ENCODE measurements around the gene PRKD1.
"Not testable (repeated sequence)": the region's sequence is repeated elsewhere in the genome, so short reads cannot be mapped to it uniquely, and the experiment has no call there.

The PRKD1 gene

GRCh38 chr14:29897181-29897580 is 30.5 kb downstream of the PRKD1 start:
- H3K27me3 ChIP-seq (ENCODE audit: control insufficient read depth, insufficient read depth, low read length) = no peaks in the 10 kb centered on the region
- H3K36me3 ChIP-seq (ENCODE audit: control insufficient read depth, insufficient read depth, low read length) = no peaks in the 10 kb centered on the region
- no peak overlapping the region for H3K9ac ChIP-seq (ENCODE audit: low read depth, low read length)
- no peaks in the 10 kb centered on the region for H3K9me3 ChIP-seq (ENCODE audit: control insufficient read depth, insufficient read depth, low read length)
- no peaks in the 10 kb centered on the region for H3K4me1 ChIP-seq (ENCODE audit: control insufficient read depth, insufficient read depth, low read length)
- H3K4me3 ChIP-seq (ENCODE audit: low read depth, low read length) = no peak overlapping the region

- Histone ChIP-seq H3K9me3 (ENCODE audit: control insufficient read depth, insufficient read depth, low read length) (no peaks in the 10 kb centered on the region), H3K27me3 (ENCODE audit: control insufficient read depth, insufficient read depth, low read length) (no peaks in the 10 kb centered on the region), H3K4me1 (ENCODE audit: control insufficient read depth, insufficient read depth, low read length) (no peaks in the 10 kb centered on the region), H3K36me3 (ENCODE audit: control insufficient read depth, insufficient read depth, low read length) (no peaks in the 10 kb centered on the region), H3K9ac (ENCODE audit: low read depth, low read length) (no peak overlapping the region), H3K4me3 (ENCODE audit: low read depth, low read length) (no peak overlapping the region)
Measured at GRCh38 chr14:29896354-29896821, 31.3 kb downstream of the PRKD1 start.

- no peak overlapping the region for H3K4me3 ChIP-seq (ENCODE audit: low read depth, low read length)
- no peaks in the 10 kb centered on the region for H3K4me1 ChIP-seq (ENCODE audit: control insufficient read depth, insufficient read depth, low read length)
- H3K9ac ChIP-seq (ENCODE audit: low read depth, low read length) = no peak overlapping the region
- H3K27me3 ChIP-seq (ENCODE audit: control insufficient read depth, insufficient read depth, low read length) = no peaks in the 10 kb centered on the region
- no peaks in the 10 kb centered on the region for H3K9me3 ChIP-seq (ENCODE audit: control insufficient read depth, insufficient read depth, low read length)
- H3K36me3 ChIP-seq (ENCODE audit: control insufficient read depth, insufficient read depth, low read length) = no peaks in the 10 kb centered on the region
Measured at GRCh38 chr14:29895591-29896083, 32.0 kb downstream of the PRKD1 start.

GRCh38 chr14:29893989-29894388 is 33.7 kb downstream of the PRKD1 start:
- Histone ChIP-seq H3K4me3 (ENCODE audit: low read depth, low read length) (no peak overlapping the region), H3K9me3 (ENCODE audit: control insufficient read depth, insufficient read depth, low read length) (no peaks in the 10 kb centered on the region), H3K9ac (ENCODE audit: low read depth, low read length) (no peak overlapping the region)

GRCh38 chr14:29892327-29892726 is 35.3 kb downstream of the PRKD1 start:
- H3K4me3 ChIP-seq (ENCODE audit: low read depth, low read length) = no peak overlapping the region
- no peaks in the 10 kb centered on the region for H3K4me1 ChIP-seq (ENCODE audit: control insufficient read depth, insufficient read depth, low read length)
- no peaks in the 10 kb centered on the region for H3K27me3 ChIP-seq (ENCODE audit: control insufficient read depth, insufficient read depth, low read length)
- H3K9me3 ChIP-seq (ENCODE audit: control insufficient read depth, insufficient read depth, low read length) = no peaks in the 10 kb centered on the region
- H3K36me3 ChIP-seq (ENCODE audit: control insufficient read depth, insufficient read depth, low read length) = no peaks in the 10 kb centered on the region
- H3K9ac ChIP-seq (ENCODE audit: low read depth, low read length) = no peak overlapping the region

More at GRCh38 chr14:29893989-29894388, 33.7 kb downstream of the PRKD1 start:
- Histone ChIP-seq H3K36me3 (ENCODE audit: control insufficient read depth, insufficient read depth, low read length) (no peaks in the 10 kb centered on the region), H3K4me1 (ENCODE audit: control insufficient read depth, insufficient read depth, low read length) (no peaks in the 10 kb centered on the region), H3K27me3 (ENCODE audit: control insufficient read depth, insufficient read depth, low read length) (no peaks in the 10 kb centered on the region)

DNA sequence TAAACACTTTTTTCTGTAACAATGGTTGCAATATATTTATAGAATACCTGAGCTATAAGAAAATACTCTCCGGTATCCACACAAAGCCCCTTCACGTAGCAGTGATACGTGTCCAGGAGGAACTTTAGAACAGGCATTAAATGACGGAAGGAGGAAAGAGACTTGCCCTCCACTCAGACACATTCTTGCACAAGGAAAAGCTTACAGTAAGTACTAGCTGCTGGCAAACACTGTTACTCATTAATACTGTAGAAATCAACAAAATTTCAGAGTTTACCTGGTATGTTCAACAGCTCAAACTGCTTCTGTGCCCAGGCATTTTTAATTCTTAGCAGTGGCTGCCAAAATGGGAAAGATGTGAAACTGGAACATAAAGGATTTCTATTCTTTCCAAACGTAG is 41.7 kb downstream of the PRKD1 start:
- Histone ChIP-seq H3K27me3 (ENCODE audit: control insufficient read depth, insufficient read depth, low read length) (no peaks in the 10 kb centered on the region), H3K4me1 (ENCODE audit: control insufficient read depth, insufficient read depth, low read length) (no peaks in the 10 kb centered on the region), H3K9me3 (ENCODE audit: control insufficient read depth, insufficient read depth, low read length) (no peaks in the 10 kb centered on the region), H3K36me3 (ENCODE audit: control insufficient read depth, insufficient read depth, low read length) (no peaks in the 10 kb centered on the region), H3K4me3 (ENCODE audit: low read depth, low read length) (no peak overlapping the region), H3K9ac (ENCODE audit: low read depth, low read length) (no peak overlapping the region)

DNA sequence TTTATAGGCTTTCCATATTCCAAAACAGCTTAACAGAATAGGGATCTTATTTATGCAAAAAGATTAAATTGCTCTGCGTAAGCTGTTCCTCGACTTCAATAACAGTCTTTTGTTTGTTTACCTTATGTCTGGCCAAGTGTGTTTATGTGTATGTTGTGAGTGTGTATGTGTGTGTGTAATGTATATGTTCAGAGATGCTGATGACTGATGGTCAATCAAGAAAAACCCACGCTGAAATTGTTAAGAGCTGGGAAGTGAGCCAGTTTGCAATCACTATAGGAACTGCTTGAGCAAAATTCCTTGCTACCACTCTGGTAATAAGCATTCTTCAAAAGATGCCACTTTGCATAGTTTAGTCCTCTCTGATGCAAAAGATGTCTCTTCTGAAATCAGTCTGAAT is 59.6 kb downstream of the PRKD1 start:
- no peaks in the 10 kb centered on the region for H3K4me1 ChIP-seq (ENCODE audit: control insufficient read depth, insufficient read depth, low read length)
- H3K9ac ChIP-seq (ENCODE audit: low read depth, low read length) = no peak overlapping the region
- H3K9me3 ChIP-seq (ENCODE audit: control insufficient read depth, insufficient read depth, low read length) = no peaks in the 10 kb centered on the region
- no peaks in the 10 kb centered on the region for H3K36me3 ChIP-seq (ENCODE audit: control insufficient read depth, insufficient read depth, low read length)
- no peak overlapping the region for H3K4me3 ChIP-seq (ENCODE audit: low read depth, low read length)
- no peaks in the 10 kb centered on the region for H3K27me3 ChIP-seq (ENCODE audit: control insufficient read depth, insufficient read depth, low read length)

DNA sequence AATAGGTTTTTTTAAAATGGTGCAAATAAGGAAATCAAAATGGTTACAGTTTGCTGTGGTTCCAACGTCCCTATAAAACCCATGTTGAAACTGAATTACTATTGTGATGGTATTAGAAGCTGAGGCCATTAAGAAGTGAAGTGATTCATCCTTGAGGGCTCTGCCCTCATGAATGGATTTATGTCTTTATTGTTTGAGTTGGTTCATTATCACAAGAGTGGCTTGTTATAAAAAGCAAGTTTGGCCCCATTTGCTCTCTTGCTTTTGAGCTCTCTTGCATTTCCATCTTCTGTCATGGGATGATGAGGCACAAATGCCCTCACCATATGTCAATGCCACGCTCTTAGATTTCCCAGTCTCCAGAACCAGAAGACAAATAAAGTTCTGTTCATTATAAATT is 62.3 kb downstream of the PRKD1 start:
- Histone ChIP-seq H3K9me3 (ENCODE audit: control insufficient read depth, insufficient read depth, low read length) (no peaks in the 10 kb centered on the region), H3K4me3 (ENCODE audit: low read depth, low read length) (no peak overlapping the region), H3K36me3 (ENCODE audit: control insufficient read depth, insufficient read depth, low read length) (no peaks in the 10 kb centered on the region), H3K4me1 (ENCODE audit: control insufficient read depth, insufficient read depth, low read length) (no peaks in the 10 kb centered on the region), H3K9ac (ENCODE audit: low read depth, low read length) (no peak overlapping the region), H3K27me3 (ENCODE audit: control insufficient read depth, insufficient read depth, low read length) (no peaks in the 10 kb centered on the region)

DNA sequence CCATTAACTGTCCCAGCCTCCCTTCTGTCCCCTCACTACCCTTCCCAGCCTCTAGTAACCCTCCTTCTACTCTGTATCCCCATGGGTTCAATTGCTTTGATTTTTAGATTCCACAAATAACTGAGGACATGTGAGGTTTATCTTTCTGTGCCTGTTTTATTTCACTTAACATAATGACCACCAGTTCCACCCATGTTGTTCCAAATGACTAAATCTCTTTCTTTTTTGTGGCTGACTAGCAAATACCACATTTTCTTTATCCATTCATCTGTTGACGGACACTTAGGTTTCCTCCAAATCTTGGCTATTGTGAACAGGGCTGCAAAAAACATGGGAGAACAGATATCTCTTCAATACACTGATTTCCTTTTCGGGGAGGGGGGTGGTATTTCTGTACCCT is 65.7 kb downstream of the PRKD1 start:
- H3K9me3 ChIP-seq (ENCODE audit: control insufficient read depth, insufficient read depth, low read length) = no peaks in the 10 kb centered on the region
- no peaks in the 10 kb centered on the region for H3K27me3 ChIP-seq (ENCODE audit: control insufficient read depth, insufficient read depth, low read length)
- H3K4me3 ChIP-seq (ENCODE audit: low read depth, low read length) = no peak overlapping the region
- H3K9ac ChIP-seq (ENCODE audit: low read depth, low read length) = no peak overlapping the region
- no peaks in the 10 kb centered on the region for H3K4me1 ChIP-seq (ENCODE audit: control insufficient read depth, insufficient read depth, low read length)
- H3K36me3 ChIP-seq (ENCODE audit: control insufficient read depth, insufficient read depth, low read length) = no peaks in the 10 kb centered on the region

DNA sequence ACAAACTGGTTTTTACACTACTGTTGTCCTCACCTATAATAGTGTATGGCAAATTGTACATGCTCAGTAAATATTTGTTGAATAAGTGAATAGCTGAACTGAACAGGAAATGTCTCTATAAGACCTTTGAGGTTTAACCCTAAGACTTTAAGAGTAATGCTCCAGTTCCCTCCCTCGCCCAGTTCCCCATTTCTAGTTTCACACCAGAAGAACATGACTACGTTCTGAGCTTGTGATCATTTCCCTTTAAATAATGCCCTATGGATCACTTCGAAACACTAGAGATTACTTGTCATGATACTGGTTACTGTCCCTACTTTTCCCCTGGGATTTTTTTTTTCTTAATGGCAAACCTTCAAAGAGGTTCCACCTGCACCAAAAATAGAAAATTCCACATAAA is 69.3 kb downstream of the PRKD1 start:
- no peaks in the 10 kb centered on the region for H3K4me1 ChIP-seq (ENCODE audit: control insufficient read depth, insufficient read depth, low read length)
- no peaks in the 10 kb centered on the region for H3K9me3 ChIP-seq (ENCODE audit: control insufficient read depth, insufficient read depth, low read length)
- no peak overlapping the region for H3K4me3 ChIP-seq (ENCODE audit: low read depth, low read length)
- H3K36me3 ChIP-seq (ENCODE audit: control insufficient read depth, insufficient read depth, low read length) = no peaks in the 10 kb centered on the region
- H3K27me3 ChIP-seq (ENCODE audit: control insufficient read depth, insufficient read depth, low read length) = no peaks in the 10 kb centered on the region
- H3K9ac ChIP-seq (ENCODE audit: low read depth, low read length) = no peak overlapping the region

DNA sequence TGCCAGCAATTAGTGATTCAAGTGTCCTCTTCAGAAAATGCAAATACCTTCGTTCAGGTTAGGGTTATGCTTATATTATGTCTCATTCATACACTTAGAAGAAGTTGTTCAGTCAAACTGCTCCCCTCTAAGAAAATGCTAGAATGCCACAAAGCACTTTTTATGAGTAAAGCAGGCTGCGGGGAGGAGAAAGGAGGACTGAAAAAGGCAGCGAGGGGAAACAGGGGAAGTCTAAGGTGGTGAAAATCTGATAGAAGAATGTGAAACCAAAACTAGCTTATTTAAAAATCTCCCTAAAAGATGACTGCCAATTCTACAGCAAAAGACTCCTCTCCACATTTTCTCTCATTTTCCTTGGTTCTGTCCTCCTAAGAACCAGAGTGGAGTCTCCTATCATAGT is 70.1 kb downstream of the PRKD1 start:
- no peaks in the 10 kb centered on the region for H3K9me3 ChIP-seq (ENCODE audit: control insufficient read depth, insufficient read depth, low read length)
- no peaks in the 10 kb centered on the region for H3K27me3 ChIP-seq (ENCODE audit: control insufficient read depth, insufficient read depth, low read length)
- H3K4me3 ChIP-seq (ENCODE audit: low read depth, low read length) = no peak overlapping the region
- no peaks in the 10 kb centered on the region for H3K36me3 ChIP-seq (ENCODE audit: control insufficient read depth, insufficient read depth, low read length)
- no peak overlapping the region for H3K9ac ChIP-seq (ENCODE audit: low read depth, low read length)
- H3K4me1 ChIP-seq (ENCODE audit: control insufficient read depth, insufficient read depth, low read length) = no peaks in the 10 kb centered on the region

DNA sequence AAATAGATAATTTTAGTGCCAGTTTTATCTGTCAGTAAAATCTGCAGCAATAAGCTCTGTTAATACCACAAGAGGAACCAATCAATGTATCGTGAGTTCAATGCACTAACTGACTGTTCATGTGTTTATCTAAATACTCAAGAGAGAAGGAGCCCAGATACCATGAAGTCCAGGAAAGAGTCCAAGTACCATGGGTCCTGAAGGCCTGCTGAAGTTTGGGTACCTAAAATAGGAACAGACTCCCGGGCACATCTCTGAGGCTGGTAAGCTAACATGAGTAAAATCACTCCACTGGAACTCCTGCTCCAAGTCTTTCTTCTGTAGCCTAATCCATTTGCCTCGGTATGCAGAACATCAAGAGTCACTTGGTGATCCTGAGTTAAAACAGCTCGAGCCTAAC is 71.1 kb downstream of the PRKD1 start:
- no peak overlapping the region for H3K4me3 ChIP-seq (ENCODE audit: low read depth, low read length)
- H3K9ac ChIP-seq (ENCODE audit: low read depth, low read length) = no peak overlapping the region
- no peaks in the 10 kb centered on the region for H3K36me3 ChIP-seq (ENCODE audit: control insufficient read depth, insufficient read depth, low read length)
- H3K27me3 ChIP-seq (ENCODE audit: control insufficient read depth, insufficient read depth, low read length) = no peaks in the 10 kb centered on the region
- no peaks in the 10 kb centered on the region for H3K9me3 ChIP-seq (ENCODE audit: control insufficient read depth, insufficient read depth, low read length)
- H3K4me1 ChIP-seq (ENCODE audit: control insufficient read depth, insufficient read depth, low read length) = no peaks in the 10 kb centered on the region

- H3K9me3 ChIP-seq (ENCODE audit: control insufficient read depth, insufficient read depth, low read length); H3K9ac ChIP-seq (ENCODE audit: low read depth, low read length); H3K27me3 ChIP-seq (ENCODE audit: control insufficient read depth, insufficient read depth, low read length); H3K36me3 ChIP-seq (ENCODE audit: control insufficient read depth, insufficient read depth, low read length); H3K4me3 ChIP-seq (ENCODE audit: low read depth, low read length); H3K4me1 ChIP-seq (ENCODE audit: control insufficient read depth, insufficient read depth, low read length): not testable (repeated sequence)
Measured at GRCh38 chr14:29853691-29854090, 74.0 kb downstream of the PRKD1 start.
